ENCODE measurements around the gene SERAC1. TPM values are rescaled to one million over a fixed set of nuclear protein-coding genes. Genes with fewer than 3 reads are reported as not detected.
A peak's percentile ranks its signal among the peaks of the same experiment; 100 is the strongest.
"Not testable (repeated sequence)": the region's sequence is repeated elsewhere in the genome, so short reads cannot be mapped to it uniquely, and the experiment has no call there.

The SERAC1 gene
- total RNA-seq, 1 donor from 2014 or later, result 17.1 TPM

DNA sequence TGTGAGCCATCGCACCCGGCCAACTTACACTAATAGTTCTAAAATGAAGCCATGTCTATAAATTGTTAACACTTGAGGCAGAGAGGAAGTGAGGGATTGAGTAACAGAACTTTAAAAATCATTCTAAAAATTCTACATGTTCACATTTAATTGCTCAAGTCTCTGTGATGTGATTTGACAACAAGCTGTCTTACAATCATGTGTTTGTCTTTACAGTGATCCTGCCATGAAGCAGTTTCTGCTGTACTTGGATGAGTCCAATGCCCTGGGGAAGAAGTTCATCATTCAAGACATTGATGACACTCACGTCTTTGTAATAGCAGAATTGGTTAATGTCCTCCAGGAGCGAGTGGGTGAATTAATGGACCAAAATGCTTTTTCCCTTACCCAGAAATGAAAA lies 23.7 kb upstream of the SERAC1 start:
- H3K9me3 Mint-ChIP-seq (ENCODE audit: low read depth), result no peaks in the 10 kb centered on the region
- H3K27ac Mint-ChIP-seq (ENCODE audit: unreplicated experiment), result no peak overlapping the region
- no peak for DNase-seq (ENCODE audit: low spot score)
- peaks cover 19% of the 10 kb centered on the region for H3K36me3 Mint-ChIP-seq (ENCODE audit: low read depth)
- TF ChIP-seq, protein P1, sequence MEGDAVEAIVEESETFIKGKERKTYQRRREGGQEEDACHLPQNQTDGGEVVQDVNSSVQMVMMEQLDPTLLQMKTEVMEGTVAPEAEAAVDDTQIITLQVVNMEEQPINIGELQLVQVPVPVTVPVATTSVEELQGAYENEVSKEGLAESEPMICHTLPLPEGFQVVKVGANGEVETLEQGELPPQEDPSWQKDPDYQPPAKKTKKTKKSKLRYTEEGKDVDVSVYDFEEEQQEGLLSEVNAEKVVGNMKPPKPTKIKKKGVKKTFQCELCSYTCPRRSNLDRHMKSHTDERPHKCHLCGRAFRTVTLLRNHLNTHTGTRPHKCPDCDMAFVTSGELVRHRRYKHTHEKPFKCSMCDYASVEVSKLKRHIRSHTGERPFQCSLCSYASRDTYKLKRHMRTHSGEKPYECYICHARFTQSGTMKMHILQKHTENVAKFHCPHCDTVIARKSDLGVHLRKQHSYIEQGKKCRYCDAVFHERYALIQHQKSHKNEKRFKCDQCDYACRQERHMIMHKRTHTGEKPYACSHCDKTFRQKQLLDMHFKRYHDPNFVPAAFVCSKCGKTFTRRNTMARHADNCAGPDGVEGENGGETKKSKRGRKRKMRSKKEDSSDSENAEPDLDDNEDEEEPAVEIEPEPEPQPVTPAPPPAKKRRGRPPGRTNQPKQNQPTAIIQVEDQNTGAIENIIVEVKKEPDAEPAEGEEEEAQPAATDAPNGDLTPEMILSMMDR (IDR thresholded peaks at IDR 0.05), result no peak
- H3K27me3 Mint-ChIP-seq (ENCODE audit: low read depth), result no peaks in the 10 kb centered on the region
- H3K4me3 Mint-ChIP-seq (ENCODE audit: unreplicated experiment), result no peak overlapping the region
- peaks cover 11% of the 10 kb centered on the region for H3K4me1 Mint-ChIP-seq (ENCODE audit: low read depth)

DNA sequence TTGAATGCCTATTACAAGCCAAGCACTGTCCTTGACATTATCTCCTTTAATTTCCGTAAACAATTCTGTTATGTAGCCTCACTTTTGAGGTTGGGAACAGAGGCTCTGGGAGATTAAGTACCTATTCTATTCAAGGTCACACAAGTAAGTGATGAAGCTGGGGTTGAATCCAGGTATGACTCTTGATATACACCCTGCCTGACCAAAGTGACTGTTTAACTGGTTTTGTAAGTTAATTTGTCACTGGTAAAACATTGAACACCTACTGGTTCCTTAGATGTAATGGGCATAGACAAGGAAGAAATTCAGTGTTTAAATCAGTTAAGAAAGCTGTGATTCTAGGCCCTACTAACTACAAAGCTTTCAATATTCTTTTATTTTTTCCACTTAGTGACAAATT lies 23.0 kb upstream of the SERAC1 start:
- peaks cover 23% of the 10 kb centered on the region for H3K36me3 Mint-ChIP-seq (ENCODE audit: low read depth)
- peaks cover 13% of the 10 kb centered on the region for H3K4me1 Mint-ChIP-seq (ENCODE audit: low read depth)
- no peaks in the 10 kb centered on the region for H3K27me3 Mint-ChIP-seq (ENCODE audit: low read depth)
- no peaks in the 10 kb centered on the region for H3K9me3 Mint-ChIP-seq (ENCODE audit: low read depth)
- H3K27ac Mint-ChIP-seq (ENCODE audit: unreplicated experiment), result no peak overlapping the region
- no peak overlapping the region for H3K4me3 Mint-ChIP-seq (ENCODE audit: unreplicated experiment)
- DNase-seq (ENCODE audit: low spot score), result no peak
- TF ChIP-seq, protein P1 (IDR thresholded peaks at IDR 0.05), result no peak

DNA sequence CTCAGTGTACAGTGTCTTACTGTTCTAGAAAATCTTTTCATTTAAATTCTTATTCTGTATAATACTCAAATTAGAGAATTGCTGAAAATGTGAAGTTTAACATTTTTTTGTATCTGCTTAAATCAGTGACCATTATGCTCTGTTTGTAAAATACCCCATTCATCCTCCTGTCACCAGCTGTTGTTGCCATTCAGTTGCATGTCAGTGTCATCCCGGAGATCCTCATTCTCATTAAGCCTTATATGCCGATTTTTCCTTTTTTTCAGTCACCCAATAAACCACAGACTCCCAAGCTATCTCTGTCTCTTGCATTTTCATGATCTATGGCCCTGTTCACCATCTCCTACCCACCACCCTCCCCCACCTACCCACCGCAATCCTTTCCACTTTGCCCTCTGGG lies 20.5 kb upstream of the SERAC1 start:
- TF ChIP-seq, protein P1 (IDR thresholded peaks at IDR 0.05), result no peak
- H3K27ac Mint-ChIP-seq (ENCODE audit: unreplicated experiment), result no peak overlapping the region
- DNase-seq (ENCODE audit: low spot score), result no peak
- H3K27me3 Mint-ChIP-seq (ENCODE audit: low read depth), result no peaks in the 10 kb centered on the region
- no peaks in the 10 kb centered on the region for H3K9me3 Mint-ChIP-seq (ENCODE audit: low read depth)
- peaks cover 21% of the 10 kb centered on the region for H3K36me3 Mint-ChIP-seq (ENCODE audit: low read depth)
- H3K4me3 Mint-ChIP-seq (ENCODE audit: unreplicated experiment), result no peak overlapping the region
- H3K4me1 Mint-ChIP-seq (ENCODE audit: low read depth), result peaks cover 29% of the 10 kb centered on the region

DNA sequence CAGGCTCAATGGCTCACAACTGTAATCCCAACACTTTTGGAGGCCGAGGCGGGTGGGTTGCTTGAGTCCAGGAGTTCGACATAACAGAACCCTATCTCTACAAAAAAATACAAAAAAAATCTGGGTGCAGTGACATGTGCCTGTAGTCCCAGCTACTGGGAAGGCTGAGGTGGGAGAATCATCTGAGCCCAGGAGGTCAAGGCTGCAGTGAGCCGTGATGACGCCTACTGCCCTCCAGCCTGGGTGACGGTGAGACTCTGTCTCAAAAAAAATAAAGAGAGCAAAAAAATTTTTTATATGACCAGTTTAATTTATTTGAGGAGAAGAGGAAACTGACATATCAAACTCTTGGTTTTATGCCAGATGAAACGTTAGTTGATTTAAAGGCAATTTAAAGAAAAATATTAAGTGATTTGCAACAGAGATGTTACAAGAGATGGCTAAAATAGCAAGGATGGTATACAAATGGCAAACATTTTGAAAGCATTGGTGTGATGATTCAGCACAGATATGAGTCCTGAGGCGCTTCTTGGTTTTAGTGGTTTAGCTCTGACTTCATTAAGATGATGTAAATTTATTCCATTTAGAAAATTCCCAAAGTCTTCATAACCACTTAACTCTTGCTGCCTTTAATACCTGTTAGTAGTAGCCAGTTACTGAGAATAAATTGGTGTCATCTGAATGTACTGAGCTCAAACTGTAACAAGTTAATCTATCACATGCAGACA lies 17.8 kb upstream of the SERAC1 start:
- H3K9me3 Mint-ChIP-seq (ENCODE audit: low read depth), result peaks cover 14% of the 10 kb centered on the region
- no peaks in the 10 kb centered on the region for H3K27me3 Mint-ChIP-seq (ENCODE audit: low read depth)
- peaks cover 28% of the 10 kb centered on the region for H3K36me3 Mint-ChIP-seq (ENCODE audit: low read depth)
- no peak overlapping the region for H3K4me3 Mint-ChIP-seq (ENCODE audit: unreplicated experiment)
- H3K27ac Mint-ChIP-seq (ENCODE audit: unreplicated experiment), result peak overlapping the region; percentile 75
- DNase-seq (ENCODE audit: low spot score), result no peak
- H3K4me1 Mint-ChIP-seq (ENCODE audit: low read depth), result peaks cover 39% of the 10 kb centered on the region
- TF ChIP-seq, protein P1 (IDR thresholded peaks at IDR 0.05), result no peak

DNA sequence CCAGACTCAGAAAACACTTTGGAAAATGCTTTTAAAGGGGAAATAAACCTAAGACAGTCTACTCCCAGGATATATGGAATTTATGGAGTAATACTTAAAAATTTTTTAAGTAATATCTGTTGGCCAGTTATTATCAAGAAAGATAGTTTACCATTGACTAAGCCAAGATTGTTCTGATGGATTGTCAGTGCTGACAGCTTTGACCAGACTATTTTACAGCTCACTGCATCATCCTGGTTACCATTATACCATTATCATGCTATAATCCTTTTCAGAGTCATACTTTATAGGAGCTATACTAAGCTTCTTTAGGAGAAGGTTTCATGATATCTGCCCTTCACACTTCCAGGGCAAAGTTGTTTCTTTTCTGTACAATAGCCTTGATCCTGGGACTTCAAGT lies 16.5 kb upstream of the SERAC1 start:
- H3K4me1 Mint-ChIP-seq (ENCODE audit: low read depth), result peaks cover 39% of the 10 kb centered on the region
- H3K4me3 Mint-ChIP-seq (ENCODE audit: unreplicated experiment), result no peak overlapping the region
- TF ChIP-seq, protein P1 (IDR thresholded peaks at IDR 0.05), result no peak
- peaks cover 33% of the 10 kb centered on the region for H3K36me3 Mint-ChIP-seq (ENCODE audit: low read depth)
- H3K27ac Mint-ChIP-seq (ENCODE audit: unreplicated experiment), result peak overlapping the region; percentile 76
- no peaks in the 10 kb centered on the region for H3K27me3 Mint-ChIP-seq (ENCODE audit: low read depth)
- H3K9me3 Mint-ChIP-seq (ENCODE audit: low read depth), result peaks cover 19% of the 10 kb centered on the region
- no peak for DNase-seq (ENCODE audit: low spot score)

DNA sequence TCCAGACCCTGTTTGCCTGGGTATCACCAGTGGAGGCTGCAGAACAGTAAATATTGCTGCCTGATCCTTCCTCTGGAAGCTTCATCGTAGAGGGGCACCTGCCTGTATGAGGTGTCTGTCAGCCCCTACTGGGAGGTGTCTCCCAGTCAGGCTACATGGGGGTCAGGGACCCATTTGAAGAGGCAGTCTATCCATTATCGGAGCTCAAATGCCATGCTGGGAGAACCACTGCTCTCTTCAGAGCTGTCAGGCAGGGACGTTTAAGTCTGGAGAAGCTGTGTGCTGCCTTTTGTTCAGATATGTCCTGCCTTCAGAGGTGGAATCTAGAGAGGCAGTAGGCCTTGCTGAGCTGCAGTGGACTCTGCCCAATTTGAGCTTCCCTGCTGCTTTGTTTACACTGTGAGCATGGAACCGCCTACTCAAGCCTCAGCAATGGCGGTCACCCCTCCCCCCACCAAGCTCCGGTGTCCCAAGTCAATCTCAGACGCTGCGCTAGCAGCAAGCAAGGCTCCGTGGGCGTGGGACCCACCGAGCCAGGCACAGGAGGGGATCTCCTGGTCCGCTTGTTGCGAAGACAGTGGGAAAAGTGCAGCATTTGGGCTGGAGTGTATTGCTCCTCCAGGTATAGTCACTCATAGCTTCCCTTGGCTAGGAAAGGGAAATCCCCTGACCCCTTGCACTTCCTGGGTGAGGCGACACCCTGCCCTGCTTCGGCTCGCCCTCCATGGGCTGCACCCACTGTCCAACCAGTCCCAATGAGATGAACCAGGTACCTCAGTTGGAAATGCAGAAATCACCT lies 15.3 kb upstream of the SERAC1 start:
- Mint-ChIP-seq H3K4me1 (ENCODE audit: low read depth) (peaks cover 39% of the 10 kb centered on the region), H3K36me3 (ENCODE audit: low read depth) (peaks cover 41% of the 10 kb centered on the region), H3K9me3 (ENCODE audit: low read depth) (peaks cover 19% of the 10 kb centered on the region), H3K27ac (ENCODE audit: unreplicated experiment) (peak overlapping the region; percentile 60)
- not testable (repeated sequence) for H3K4me3 Mint-ChIP-seq (ENCODE audit: unreplicated experiment); DNase-seq (ENCODE audit: low spot score); H3K27me3 Mint-ChIP-seq (ENCODE audit: low read depth)

DNA sequence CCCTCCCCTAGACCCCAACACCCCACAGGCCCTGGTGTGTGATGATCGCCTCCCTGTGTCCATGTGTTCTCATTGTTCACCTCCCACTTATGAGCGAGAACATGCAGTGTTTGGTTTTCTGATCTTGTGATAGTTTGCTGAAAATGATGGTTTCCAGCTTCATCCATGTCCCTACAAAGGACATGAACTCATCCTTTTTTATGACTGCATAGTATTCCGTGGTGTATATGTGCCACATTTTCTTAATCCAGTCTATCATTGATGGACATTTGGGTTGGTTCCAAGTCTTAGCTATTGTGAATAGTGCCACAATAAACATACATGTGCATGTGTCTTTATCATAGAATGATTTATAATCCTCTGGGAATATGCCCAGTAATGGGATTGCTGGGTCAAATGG lies 9.7 kb upstream of the SERAC1 start:
- Mint-ChIP-seq H3K4me1 (ENCODE audit: low read depth) (peaks cover 20% of the 10 kb centered on the region), H3K9me3 (ENCODE audit: low read depth) (peaks cover 19% of the 10 kb centered on the region), H3K36me3 (ENCODE audit: low read depth) (peaks cover 29% of the 10 kb centered on the region)
- not testable (repeated sequence) for H3K27ac Mint-ChIP-seq (ENCODE audit: unreplicated experiment); H3K27me3 Mint-ChIP-seq (ENCODE audit: low read depth); DNase-seq (ENCODE audit: low spot score); H3K4me3 Mint-ChIP-seq (ENCODE audit: unreplicated experiment)

Data from chondrocyte (in vitro differentiated cells).